ENCODE results near the gene WASHC3. TPM values are rescaled to one million over a fixed set of nuclear protein-coding genes. Genes with fewer than 3 reads are reported as not detected.

The WASHC3 gene
- polyA plus RNA-seq, 1 donor (not counting 4 experiments of a cell fraction or from before 2014, with no cell fraction given): 91.0 TPM

GRCh38 chr12:102010265-102010994 lies 51.4 kb downstream of the WASHC3 start:
- Histone ChIP-seq H4K20me1 (ENCODE audit: control insufficient read depth, extremely low read depth, insufficient read depth, low read length) (no peaks in the 10 kb centered on the region), H3K27ac (ENCODE audit: control insufficient read depth, insufficient read depth, low read length) (no peak overlapping the region), H3K9me3 (ENCODE audit: control insufficient read depth, low read depth, low read length) (no peaks in the 10 kb centered on the region), H2AFZ (ENCODE audit: control insufficient read depth, low read length) (no peak overlapping the region), H3K9me1 (ENCODE audit: control insufficient read depth, extremely low read depth, insufficient read depth, low read length) (no peaks in the 10 kb centered on the region), H3K27me3 (ENCODE audit: control insufficient read depth, extremely low read depth, insufficient read depth, low read length) (no peaks in the 10 kb centered on the region), H3K4me1 (ENCODE audit: control insufficient read depth, extremely low read depth, insufficient read depth, low read length) (no peaks in the 10 kb centered on the region), H3K79me2 (ENCODE audit: control insufficient read depth, insufficient read depth, low read length) (no peaks in the 10 kb centered on the region), H3K4me2 (ENCODE audit: control insufficient read depth, extremely low read depth, insufficient read depth, low read depth, low read length) (no peak overlapping the region), H3K4me3 (ENCODE audit: control insufficient read depth in 2 of 3, extremely low read depth in 1 of 3, insufficient read depth in 2 of 3, low read depth in 1 of 3, low read length in 3 of 3) (no peak overlapping the region), H3K9ac (ENCODE audit: control insufficient read depth, extremely low read depth, insufficient read depth, low read length) (no peak overlapping the region), H3K36me3 (ENCODE audit: control insufficient read depth in 2 of 2, extremely low read depth in 1 of 2, insufficient read depth in 2 of 2, low read length in 2 of 2) (peaks cover 0 to 5% of the 10 kb centered on the region in 2 experiments)
- FAIRE-seq: no peak
- no peak for DNase-seq (ENCODE audit: low read depth, low spot score)
- dilution Hi-C loops (cut with MboI; ENCODE audit: extremely low pct_ligation_motif_present, low sequenced_read_pairs): no loop called here
- TF ChIP-seq EZH2 (IDR thresholded peaks at IDR 0.05; ENCODE audit: low read length) (no peak), CTCF (optimal IDR thresholded peaks at IDR 0.05 in 1 of 3, IDR thresholded peaks at IDR 0.05 in 1 of 3, conservative IDR thresholded peaks at IDR 0.05 in 1 of 3; ENCODE audit: extremely low read depth in 1 of 3, insufficient read depth in 2 of 3, low read length in 3 of 3) (no peak)

- Histone ChIP-seq H3K27me3 (ENCODE audit: control insufficient read depth, extremely low read depth, insufficient read depth, low read length) (no peaks in the 10 kb centered on the region), H4K20me1 (ENCODE audit: control insufficient read depth, extremely low read depth, insufficient read depth, low read length) (no peaks in the 10 kb centered on the region), H3K36me3 (ENCODE audit: control insufficient read depth in 2 of 2, extremely low read depth in 1 of 2, insufficient read depth in 2 of 2, low read length in 2 of 2) (peaks cover 0 to 5% of the 10 kb centered on the region in 2 experiments), H3K27ac (ENCODE audit: control insufficient read depth, insufficient read depth, low read length) (no peak overlapping the region), H3K9ac (ENCODE audit: control insufficient read depth, extremely low read depth, insufficient read depth, low read length) (no peak overlapping the region), H3K79me2 (ENCODE audit: control insufficient read depth, insufficient read depth, low read length) (no peaks in the 10 kb centered on the region), H3K4me3 (ENCODE audit: control insufficient read depth in 2 of 3, extremely low read depth in 1 of 3, insufficient read depth in 2 of 3, low read depth in 1 of 3, low read length in 3 of 3) (no peak overlapping the region), H3K4me1 (ENCODE audit: control insufficient read depth, extremely low read depth, insufficient read depth, low read length) (no peaks in the 10 kb centered on the region), H3K9me3 (ENCODE audit: control insufficient read depth, low read depth, low read length) (no peaks in the 10 kb centered on the region), H3K4me2 (ENCODE audit: control insufficient read depth, extremely low read depth, insufficient read depth, low read depth, low read length) (no peak overlapping the region), H2AFZ (ENCODE audit: control insufficient read depth, low read length) (no peak overlapping the region), H3K9me1 (ENCODE audit: control insufficient read depth, extremely low read depth, insufficient read depth, low read length) (no peaks in the 10 kb centered on the region)
- DNase-seq (ENCODE audit: low read depth, low spot score): no peak
- no peak for FAIRE-seq
- TF ChIP-seq CTCF (optimal IDR thresholded peaks at IDR 0.05 in 1 of 3, IDR thresholded peaks at IDR 0.05 in 1 of 3, conservative IDR thresholded peaks at IDR 0.05 in 1 of 3; ENCODE audit: extremely low read depth in 1 of 3, insufficient read depth in 2 of 3, low read length in 3 of 3): no peak
- TF ChIP-seq EZH2 (IDR thresholded peaks at IDR 0.05; ENCODE audit: low read length): no peak
- dilution Hi-C loops (cut with MboI; ENCODE audit: extremely low pct_ligation_motif_present, low sequenced_read_pairs): no loop called here
These were observed 52.0 kb downstream of the WASHC3 start for GRCh38 chr12:102009796-102010195.
